ENCODE results near the gene ZNF664. TPM values are rescaled to one million over a fixed set of nuclear protein-coding genes. Genes with fewer than 3 reads are reported as not detected.

The ZNF664 gene
- total RNA-seq, 2 experiments from 2014 or later, result 53.2 to 56.9 TPM

GRCh38 chr12:123952037-123952436 lies 21.0 kb upstream of the ZNF664 start:
- H3K36me3 Mint-ChIP-seq, result no peaks in the 10 kb centered on the region

GRCh38 chr12:123954647-123955350 lies 18.2 kb upstream of the ZNF664 start:
- Mint-ChIP-seq H3K27me3 (no peaks in the 10 kb centered on the region), H3K4me1 (ENCODE audit: low read depth) (no peaks in the 10 kb centered on the region), H3K4me3 (no peak overlapping the region), H3K9me3 (no peaks in the 10 kb centered on the region), H3K27ac (no peak overlapping the region), H3K36me3 (no peaks in the 10 kb centered on the region)
- POLR2A ChIA-PET, result no interaction called here
- no peak for DNase-seq
- intact Hi-C loops (cut with micrococcal nuclease), result no loop called here
- CTCF ChIA-PET, result interaction anchor here (0.7 to 1.4 kb wide), 3 partner anchors 17 to 77 kb away, joined by 3 read pairs; partner anchors contain the start of gene CCDC92

More at GRCh38 chr12:123952037-123952436, 21.0 kb upstream of the ZNF664 start:
- H3K4me3 Mint-ChIP-seq, result no peak overlapping the region
- DNase-seq, result no peak
- ChIA-PET POLR2A (no interaction called here), CTCF (no interaction called here)
- H3K27me3 Mint-ChIP-seq, result no peaks in the 10 kb centered on the region
- intact Hi-C loops (cut with micrococcal nuclease), result no loop called here
- H3K27ac Mint-ChIP-seq, result no peak overlapping the region
- H3K9me3 Mint-ChIP-seq, result no peaks in the 10 kb centered on the region
- H3K4me1 Mint-ChIP-seq (ENCODE audit: low read depth), result no peaks in the 10 kb centered on the region

GRCh38 chr12:123956249-123956648 lies 16.8 kb upstream of the ZNF664 start:
- Mint-ChIP-seq H3K4me3 (no peak overlapping the region), H3K27me3 (no peaks in the 10 kb centered on the region), H3K9me3 (no peaks in the 10 kb centered on the region), H3K27ac (no peak overlapping the region), H3K36me3 (no peaks in the 10 kb centered on the region), H3K4me1 (ENCODE audit: low read depth) (no peaks in the 10 kb centered on the region)
- intact Hi-C loops (cut with micrococcal nuclease), result no loop called here
- no peak for DNase-seq
- POLR2A ChIA-PET, result no interaction called here
- CTCF ChIA-PET, result interaction anchor here (1.1 kb wide), 1 partner anchor 76 kb away, joined by 3 read pairs; no protein-coding TSS in a partner anchor

GRCh38 chr12:123957196-123957595 lies 15.8 kb upstream of the ZNF664 start:
- Mint-ChIP-seq H3K9me3 (no peaks in the 10 kb centered on the region), H3K36me3 (no peaks in the 10 kb centered on the region), H3K4me1 (ENCODE audit: low read depth) (no peaks in the 10 kb centered on the region), H3K4me3 (no peak overlapping the region), H3K27ac (no peak overlapping the region), H3K27me3 (no peaks in the 10 kb centered on the region)
- ChIA-PET POLR2A (no interaction called here), CTCF (interaction anchor here (1.7 kb wide), 1 partner anchor 19 kb away, joined by 3 read pairs; no protein-coding TSS in a partner anchor)
- intact Hi-C loops (cut with micrococcal nuclease), result no loop called here
- no peak for DNase-seq

- Mint-ChIP-seq H3K4me3 (no peak overlapping the region), H3K27me3 (no peaks in the 10 kb centered on the region), H3K4me1 (ENCODE audit: low read depth) (peaks cover 3% of the 10 kb centered on the region), H3K27ac (no peak overlapping the region), H3K9me3 (no peaks in the 10 kb centered on the region), H3K36me3 (no peaks in the 10 kb centered on the region)
- intact Hi-C loops (cut with micrococcal nuclease), result no loop called here
- CTCF ChIA-PET, result interaction anchor here (1.7 kb wide), 1 partner anchor 20 kb away, joined by 3 read pairs; no protein-coding TSS in a partner anchor
- DNase-seq, result no peak
- POLR2A ChIA-PET, result no interaction called here
Observed at GRCh38 chr12:123958462-123958861, 14.6 kb upstream of the ZNF664 start.

- DNase-seq, result no peak
- H3K4me3 Mint-ChIP-seq, result no peak overlapping the region
- POLR2A ChIA-PET, result no interaction called here
- intact Hi-C loops (cut with micrococcal nuclease), result no loop called here
- CTCF ChIA-PET, result no interaction called here
- no peak overlapping the region for H3K27ac Mint-ChIP-seq
- H3K27me3 Mint-ChIP-seq, result no peaks in the 10 kb centered on the region
- peaks cover 3% of the 10 kb centered on the region for H3K4me1 Mint-ChIP-seq (ENCODE audit: low read depth)
- H3K9me3 Mint-ChIP-seq, result no peaks in the 10 kb centered on the region
- H3K36me3 Mint-ChIP-seq, result no peaks in the 10 kb centered on the region
Observed at GRCh38 chr12:123958876-123959275, 14.1 kb upstream of the ZNF664 start.

- Mint-ChIP-seq H3K4me3 (no peak overlapping the region), H3K9me3 (no peaks in the 10 kb centered on the region), H3K27ac (no peak overlapping the region), H3K4me1 (ENCODE audit: low read depth) (peaks cover 3% of the 10 kb centered on the region), H3K36me3 (no peaks in the 10 kb centered on the region), H3K27me3 (no peaks in the 10 kb centered on the region)
- POLR2A ChIA-PET, result no interaction called here
- no peak for DNase-seq
- CTCF ChIA-PET, result interaction anchor here (0.7 kb wide), 1 partner anchor 23 kb away, joined by 3 read pairs; no protein-coding TSS in a partner anchor
- intact Hi-C loops (cut with micrococcal nuclease), result no loop called here
Observed at GRCh38 chr12:123960029-123960735, 12.8 kb upstream of the ZNF664 start.

- no peak for DNase-seq
- no peak overlapping the region for H3K4me3 Mint-ChIP-seq
- CTCF ChIA-PET, result interaction anchor here (0.7 to 1.6 kb wide), 3 partner anchors 24 to 26 kb away, joined by 3 to 6 read pairs (median 3); no protein-coding TSS in a partner anchor
- H3K27ac Mint-ChIP-seq, result no peak overlapping the region
- H3K9me3 Mint-ChIP-seq, result no peaks in the 10 kb centered on the region
- H3K4me1 Mint-ChIP-seq (ENCODE audit: low read depth), result peaks cover 3% of the 10 kb centered on the region
- H3K27me3 Mint-ChIP-seq, result no peaks in the 10 kb centered on the region
- intact Hi-C loops (cut with micrococcal nuclease), result no loop called here
- no peaks in the 10 kb centered on the region for H3K36me3 Mint-ChIP-seq
- POLR2A ChIA-PET, result no interaction called here
Observed at GRCh38 chr12:123960856-123961255, 12.2 kb upstream of the ZNF664 start.

GRCh38 chr12:123961585-123962345 lies 11.2 kb upstream of the ZNF664 start:
- Mint-ChIP-seq H3K9me3 (no peaks in the 10 kb centered on the region), H3K36me3 (no peaks in the 10 kb centered on the region), H3K27ac (no peak overlapping the region), H3K4me1 (ENCODE audit: low read depth) (peaks cover 3% of the 10 kb centered on the region), H3K27me3 (no peaks in the 10 kb centered on the region), H3K4me3 (no peak overlapping the region)
- DNase-seq, result no peak
- ChIA-PET POLR2A (no interaction called here), CTCF (interaction anchor here (0.6 to 1.6 kb wide), 4 partner anchors 19 to 56 kb away, joined by 3 to 6 read pairs (median 4); no protein-coding TSS in a partner anchor)
- intact Hi-C loops (cut with micrococcal nuclease), result no loop called here

GRCh38 chr12:123962513-123962912 lies 10.5 kb upstream of the ZNF664 start:
- DNase-seq, result no peak

GRCh38 chr12:123963821-123964220 lies 9.2 kb upstream of the ZNF664 start:
- DNase-seq, result no peak
- H3K4me1 Mint-ChIP-seq (ENCODE audit: low read depth), result peaks cover 8% of the 10 kb centered on the region
- H3K27me3 Mint-ChIP-seq, result no peaks in the 10 kb centered on the region
- no peak overlapping the region for H3K4me3 Mint-ChIP-seq
- CTCF ChIA-PET, result interaction anchor here (1.2 to 2.3 kb wide), 2 partner anchors 20 to 58 kb away, joined by 4 to 8 read pairs; no protein-coding TSS in a partner anchor
- POLR2A ChIA-PET, result no interaction called here
- no peak overlapping the region for H3K27ac Mint-ChIP-seq
- no peaks in the 10 kb centered on the region for H3K36me3 Mint-ChIP-seq
- intact Hi-C loops (cut with micrococcal nuclease), result no loop called here
- H3K9me3 Mint-ChIP-seq, result no peaks in the 10 kb centered on the region

More at GRCh38 chr12:123962513-123962912, 10.5 kb upstream of the ZNF664 start:
- H3K27me3 Mint-ChIP-seq, result no peaks in the 10 kb centered on the region
- H3K27ac Mint-ChIP-seq, result no peak overlapping the region
- H3K9me3 Mint-ChIP-seq, result no peaks in the 10 kb centered on the region
- peaks cover 3% of the 10 kb centered on the region for H3K4me1 Mint-ChIP-seq (ENCODE audit: low read depth)
- no peak overlapping the region for H3K4me3 Mint-ChIP-seq
- ChIA-PET POLR2A (no interaction called here), CTCF (interaction anchor here (0.6 to 1.6 kb wide), 4 partner anchors 20 to 57 kb away, joined by 3 to 6 read pairs (median 4); no protein-coding TSS in a partner anchor)
- intact Hi-C loops (cut with micrococcal nuclease), result no loop called here
- no peaks in the 10 kb centered on the region for H3K36me3 Mint-ChIP-seq

- H3K4me1 Mint-ChIP-seq (ENCODE audit: low read depth), result peaks cover 22% of the 10 kb centered on the region
- ChIA-PET CTCF (interaction anchor here (0.9 to 2.3 kb wide), 2 partner anchors 18 to 27 kb away, joined by 4 to 8 read pairs; no protein-coding TSS in a partner anchor), POLR2A (no interaction called here)
- no peak overlapping the region for H3K4me3 Mint-ChIP-seq
- no peaks in the 10 kb centered on the region for H3K9me3 Mint-ChIP-seq
- H3K36me3 Mint-ChIP-seq, result no peaks in the 10 kb centered on the region
- H3K27ac Mint-ChIP-seq, result no peak overlapping the region
- H3K27me3 Mint-ChIP-seq, result no peaks in the 10 kb centered on the region
- intact Hi-C loops (cut with micrococcal nuclease), result no loop called here
- no peak for DNase-seq
Observed at GRCh38 chr12:123965382-123965781, 7.6 kb upstream of the ZNF664 start.

All from activated CD4-positive, alpha-beta memory T cell treated with anti-CD3 and anti-CD28 coated beads for 36 hours (primary cell).